ENCODE results near the gene MADD. TPM values are rescaled to one million over a fixed set of nuclear protein-coding genes. Genes with fewer than 3 reads are reported as not detected.

MADD gene
- total RNA-seq, 2 donors from 2014 or later, result 22.8 to 41.2 TPM

GRCh38 chr11:47236482-47236881 is 33.5 kb upstream of the MADD start:
- TF ChIP-seq POLR2A (IDR thresholded peaks at IDR 0.05), result no peak
- no peak for TF ChIP-seq CTCF (IDR thresholded peaks at IDR 0.05)
- Histone ChIP-seq H3K4me1 (peaks cover 23% of the 10 kb centered on the region), H3K4me3 (no peak overlapping the region), H3K9me3 (no peaks in the 10 kb centered on the region), H3K27ac (no peak overlapping the region), H3K27me3 (no peaks in the 10 kb centered on the region), H3K36me3 (replicated peaks in 1 of 2; ENCODE audit: insufficient read depth in 1 of 2, low read depth in 2 of 2) (peaks cover 3 to 18% of the 10 kb centered on the region in 2 donors)
- intact Hi-C loops (cut with DNase I), result no loop called here
- ATAC-seq (no peak), DNase-seq (no peak)
- 82 to 83% methylated on average over 5 of the region's 5 CpGs for WGBS, 2 donors

GRCh38 chr11:47239852-47240251 is 30.1 kb upstream of the MADD start:
- peaks cover 10 to 39% of the 10 kb centered on the region in 2 donors for H3K36me3 ChIP-seq (replicated peaks in 1 of 2; ENCODE audit: insufficient read depth in 1 of 2, low read depth in 2 of 2)
- 92 to 93% methylated on average over 9 to 10 of the region's 10 CpGs for WGBS, 2 donors
- H3K27me3 ChIP-seq, result no peaks in the 10 kb centered on the region
- peaks cover 4% of the 10 kb centered on the region for H3K4me1 ChIP-seq
- intact Hi-C loops (cut with DNase I), result no loop called here
- H3K9me3 ChIP-seq, result no peaks in the 10 kb centered on the region
- H3K27ac ChIP-seq, result no peak overlapping the region
- no peak for ATAC-seq
- TF ChIP-seq CTCF (IDR thresholded peaks at IDR 0.05) (no peak), POLR2A (IDR thresholded peaks at IDR 0.05) (no peak)
- H3K4me3 ChIP-seq, result no peak overlapping the region
- DNase-seq, result no peak

GRCh38 chr11:47241841-47242301 is 28.1 kb upstream of the MADD start:
- H3K27ac ChIP-seq, result no peak overlapping the region
- H3K36me3 ChIP-seq (replicated peaks in 1 of 2; ENCODE audit: insufficient read depth in 1 of 2, low read depth in 2 of 2), result peaks cover 10 to 46% of the 10 kb centered on the region in 2 donors
- ATAC-seq (no peak), DNase-seq (no peak)
- H3K4me3 ChIP-seq, result no peak overlapping the region
- peaks cover 10% of the 10 kb centered on the region for H3K4me1 ChIP-seq
- WGBS, 2 donors, result 90 to 91% methylated on average over 3 of the region's 3 CpGs
- no peaks in the 10 kb centered on the region for H3K27me3 ChIP-seq
- intact Hi-C loops (cut with DNase I), result no loop called here
- H3K9me3 ChIP-seq, result no peaks in the 10 kb centered on the region
- TF ChIP-seq CTCF (IDR thresholded peaks at IDR 0.05) (no peak), POLR2A (IDR thresholded peaks at IDR 0.05) (no peak)

- H3K4me1 ChIP-seq, result peaks cover 18% of the 10 kb centered on the region
- no peaks in the 10 kb centered on the region for H3K27me3 ChIP-seq
- no peak overlapping the region for H3K27ac ChIP-seq
- no peak for TF ChIP-seq POLR2A (IDR thresholded peaks at IDR 0.05)
- TF ChIP-seq CTCF (IDR thresholded peaks at IDR 0.05), result no peak
- H3K4me3 ChIP-seq, result no peak overlapping the region
- intact Hi-C loops (cut with DNase I), result no loop called here
- no peak for DNase-seq
- H3K9me3 ChIP-seq, result no peaks in the 10 kb centered on the region
- WGBS, 2 donors, result 87 to 91% methylated on average over 8 to 21 of the region's 21 CpGs
- H3K36me3 ChIP-seq (replicated peaks in 1 of 2; ENCODE audit: insufficient read depth in 1 of 2, low read depth in 2 of 2), result peaks cover 10 to 46% of the 10 kb centered on the region in 2 donors
- ATAC-seq, result no peak
These were observed 27.2 kb upstream of the MADD start for GRCh38 chr11:47242596-47243192.

- Histone ChIP-seq H3K9me3 (no peaks in the 10 kb centered on the region), H3K36me3 (replicated peaks in 1 of 2; ENCODE audit: insufficient read depth in 1 of 2, low read depth in 2 of 2) (peaks cover 10 to 46% of the 10 kb centered on the region in 2 donors), H3K27ac (no peak overlapping the region), H3K4me1 (peaks cover 23% of the 10 kb centered on the region), H3K27me3 (no peaks in the 10 kb centered on the region), H3K4me3 (no peak overlapping the region)
- TF ChIP-seq CTCF (IDR thresholded peaks at IDR 0.05) (no peak), POLR2A (IDR thresholded peaks at IDR 0.05) (no peak)
- intact Hi-C loops (cut with DNase I), result no loop called here
- ATAC-seq (no peak), DNase-seq (no peak)
- 66 to 67% methylated on average over 4 of the region's 4 CpGs for WGBS, 2 donors
These were observed 26.5 kb upstream of the MADD start for GRCh38 chr11:47243454-47243853.
